Liver (tissue), 3 donors: Measurements from ENCODE around the gene EVC2.

Experiments
- ATF3 ChIP-seq: IDR thresholded peaks from 2 replicates; pipeline ENCODE4 v1.6.1; 2016; ENCODE audit warnings: antibody characterized with exemption
- CTCF ChIP-seq: fragments of 150-350 bp; IDR thresholded peaks from 2 replicates; pipeline ENCODE4 v1.5.1; 2017; ENCODE audit warnings: improper control_type of control experiment, low read depth, low read length; ENCODE audit not compliant: missing input control
- GABPA ChIP-seq, 2 donors: IDR thresholded peaks in 1 of 2; conservative IDR thresholded peaks in 1 of 2; 2 replicates each; pipeline ENCODE4 v1.6.1; 2016; ENCODE audit warnings: antibody characterized with exemption in 2 of 2, mild to moderate bottlenecking in 1 of 2, moderate library complexity in 1 of 2
- JUND ChIP-seq, 2 donors: IDR thresholded peaks; 2 replicates each; pipeline ENCODE4 v1.6.1; 2016; ENCODE audit warnings: antibody characterized with exemption in 2 of 2
- MAX ChIP-seq: IDR thresholded peaks from 2 replicates; pipeline ENCODE4 v1.6.1; 2016; ENCODE audit warnings: antibody characterized with exemption
- RAD21 ChIP-seq, 2 donors: IDR thresholded peaks; 2 replicates each; pipeline ENCODE4 v1.6.1; 2016; ENCODE audit warnings: antibody characterized with exemption in 2 of 2, mild to moderate bottlenecking in 2 of 2
- REST ChIP-seq: IDR thresholded peaks from 2 replicates; pipeline ENCODE4 v1.6.1; 2016; ENCODE audit warnings: antibody characterized with exemption, mild to moderate bottlenecking
- RXRA ChIP-seq, 2 donors: IDR thresholded peaks; 2 replicates each; pipeline ENCODE4 v1.6.1; 2017 to 2018; ENCODE audit warnings: antibody characterized with exemption in 2 of 2, mild to moderate bottlenecking in 1 of 2
- SP1 ChIP-seq: IDR thresholded peaks from 2 replicates; pipeline ENCODE4 v1.6.1; 2018; ENCODE audit warnings: antibody characterized with exemption, mild to moderate bottlenecking
- YY1 ChIP-seq: IDR thresholded peaks from 2 replicates; pipeline ENCODE4 v1.6.1; 2016; ENCODE audit warnings: antibody characterized with exemption, mild to moderate bottlenecking
- ZBTB33 ChIP-seq: IDR thresholded peaks from 2 replicates; pipeline ENCODE4 v1.6.1; 2016; ENCODE audit warnings: antibody characterized with exemption
- donor health status: healthy.
- donor health status: healthy.

- no peak for TF ChIP-seq ZBTB33
- TF ChIP-seq CTCF, result no peak
- TF ChIP-seq MAX, result no peak
- TF ChIP-seq REST, result no peak
- no peak for TF ChIP-seq JUND (IDR thresholded peaks at IDR 0.05)
- TF ChIP-seq RAD21 (IDR thresholded peaks at IDR 0.05), result no peak
- no peak for TF ChIP-seq YY1
- TF ChIP-seq GABPA (IDR thresholded peaks at IDR 0.05 in 1 of 2, conservative IDR thresholded peaks at IDR 0.05 in 1 of 2), result no peak
- TF ChIP-seq RXRA (IDR thresholded peaks at IDR 0.05), result no peak
- TF ChIP-seq SP1, result no peak
- TF ChIP-seq ATF3, result no peak
These were observed 34.6 kb upstream of the EVC2 start for GRCh38 chr4:5742968-5743367.
